IPS-20b (cell line): Measurements from ENCODE around the gene NHS.
"Not testable (repeated sequence)": the region's sequence is repeated elsewhere in the genome, so short reads cannot be mapped to it uniquely, and the experiment has no call there.

Source experiments
- H3K27ac ChIP-seq: one replicate; pipeline ENCODE4 v1.5.1; 2013; ENCODE audit warnings: low read length
- H3K27me3 ChIP-seq: 2 replicates; pipeline ENCODE4 v1.6.1; 2013; ENCODE audit warnings: mild to moderate bottlenecking, low read length, inconsistent platforms; ENCODE audit not compliant: insufficient read depth
- H3K36me3 ChIP-seq: 2 replicates; pipeline ENCODE4 v1.6.1; 2013; ENCODE audit warnings: low read depth, mild to moderate bottlenecking, inconsistent platforms, low read length, moderate library complexity; ENCODE audit not compliant: insufficient read depth
- H3K4me1 ChIP-seq: 2 replicates; pipeline ENCODE4 v1.6.1; 2013; ENCODE audit warnings: mild to moderate bottlenecking, control low read depth, inconsistent platforms, low read length, moderate library complexity; ENCODE audit not compliant: insufficient read depth
- H3K4me3 ChIP-seq: 2 replicates; pipeline ENCODE4 v1.5.1; 2013; ENCODE audit warnings: mild to moderate bottlenecking, low read length, inconsistent platforms
- H3K9ac ChIP-seq: 2 replicates; pipeline ENCODE4 v1.6.1; 2013; ENCODE audit warnings: low read depth, mild to moderate bottlenecking, inconsistent platforms, low read length, moderate library complexity
- H3K9me3 ChIP-seq: 2 replicates; pipeline ENCODE4 v1.6.1; 2013; ENCODE audit warnings: mild to moderate bottlenecking, low read depth, low read length, inconsistent platforms; ENCODE audit not compliant: insufficient read depth

NHS gene

GRCh38 chrX:17431171-17431570 is 56.2 kb downstream of the NHS start:
- H3K27me3 ChIP-seq, result no peaks in the 10 kb centered on the region
- H3K4me1 ChIP-seq, result no peaks in the 10 kb centered on the region; the same call in 1 of the 2 replicates
- no peak overlapping the region for H3K4me3 ChIP-seq

GRCh38 chrX:17432158-17432557 is 57.2 kb downstream of the NHS start:
- no peak overlapping the region for H3K27ac ChIP-seq
- no peaks in the 10 kb centered on the region for H3K27me3 ChIP-seq

More at GRCh38 chrX:17431171-17431570, 56.2 kb downstream of the NHS start:
- Histone ChIP-seq H3K9ac (no peak overlapping the region), H3K27ac (no peak overlapping the region), H3K9me3 (no peaks in the 10 kb centered on the region), H3K36me3 (no peaks in the 10 kb centered on the region)

GRCh38 chrX:17433965-17434364 is 59.0 kb downstream of the NHS start:
- H3K36me3 ChIP-seq, result no peaks in the 10 kb centered on the region
- no peaks in the 10 kb centered on the region; the same call in 1 of the 2 replicates for H3K4me1 ChIP-seq
- H3K27me3 ChIP-seq, result no peaks in the 10 kb centered on the region
- H3K27ac ChIP-seq, result no peak overlapping the region
- H3K4me3 ChIP-seq, result no peak overlapping the region
- H3K9ac ChIP-seq, result no peak overlapping the region
- no peaks in the 10 kb centered on the region for H3K9me3 ChIP-seq

More at GRCh38 chrX:17432158-17432557, 57.2 kb downstream of the NHS start:
- no peaks in the 10 kb centered on the region for H3K9me3 ChIP-seq
- H3K36me3 ChIP-seq, result no peaks in the 10 kb centered on the region
- H3K4me1 ChIP-seq, result no peaks in the 10 kb centered on the region; the same call in 1 of the 2 replicates
- H3K9ac ChIP-seq, result no peak overlapping the region
- no peak overlapping the region for H3K4me3 ChIP-seq

- no peak overlapping the region for H3K27ac ChIP-seq
- H3K9me3 ChIP-seq, result no peaks in the 10 kb centered on the region
- H3K36me3 ChIP-seq, result no peaks in the 10 kb centered on the region
- no peak overlapping the region for H3K4me3 ChIP-seq
- H3K27me3 ChIP-seq, result no peaks in the 10 kb centered on the region
- no peaks in the 10 kb centered on the region; the same call in 1 of the 2 replicates for H3K4me1 ChIP-seq
- no peak overlapping the region for H3K9ac ChIP-seq
Measured at GRCh38 chrX:17435476-17435875, 60.5 kb downstream of the NHS start.

- no peaks in the 10 kb centered on the region for H3K9me3 ChIP-seq
- no peak overlapping the region for H3K4me3 ChIP-seq
- H3K9ac ChIP-seq, result no peak overlapping the region
- no peak overlapping the region for H3K27ac ChIP-seq
- H3K27me3 ChIP-seq, result no peaks in the 10 kb centered on the region
- no peaks in the 10 kb centered on the region; the same call in 1 of the 2 replicates for H3K4me1 ChIP-seq
- H3K36me3 ChIP-seq, result no peaks in the 10 kb centered on the region
Measured at GRCh38 chrX:17438221-17438620, 63.2 kb downstream of the NHS start.

GRCh38 chrX:17440258-17440657 is 65.3 kb downstream of the NHS start:
- Histone ChIP-seq H3K36me3 (no peaks in the 10 kb centered on the region), H3K4me3 (no peak overlapping the region), H3K4me1 (no peaks in the 10 kb centered on the region; the same call in 1 of the 2 replicates), H3K27ac (no peak overlapping the region), H3K9ac (no peak overlapping the region), H3K9me3 (no peaks in the 10 kb centered on the region), H3K27me3 (no peaks in the 10 kb centered on the region)

- no peak overlapping the region for H3K27ac ChIP-seq
- no peak overlapping the region for H3K4me3 ChIP-seq
- H3K9me3 ChIP-seq, result no peaks in the 10 kb centered on the region
- H3K36me3 ChIP-seq, result no peaks in the 10 kb centered on the region
- no peaks in the 10 kb centered on the region; the same call in 1 of the 2 replicates for H3K4me1 ChIP-seq
- H3K9ac ChIP-seq, result no peak overlapping the region
- no peaks in the 10 kb centered on the region for H3K27me3 ChIP-seq
Measured at GRCh38 chrX:17440836-17441235, 65.8 kb downstream of the NHS start.

- H3K9ac ChIP-seq, result no peak overlapping the region
- H3K27me3 ChIP-seq, result no peaks in the 10 kb centered on the region
- no peaks in the 10 kb centered on the region for H3K36me3 ChIP-seq
- H3K4me3 ChIP-seq, result no peak overlapping the region
- H3K4me1 ChIP-seq, result no peaks in the 10 kb centered on the region; the same call in 1 of the 2 replicates
- no peaks in the 10 kb centered on the region for H3K9me3 ChIP-seq
- H3K27ac ChIP-seq, result no peak overlapping the region
Measured at GRCh38 chrX:17441965-17442364, 67.0 kb downstream of the NHS start.

- Histone ChIP-seq H3K9me3 (no peaks in the 10 kb centered on the region), H3K4me3 (no peak overlapping the region), H3K27me3 (no peaks in the 10 kb centered on the region), H3K36me3 (no peaks in the 10 kb centered on the region), H3K9ac (no peak overlapping the region), H3K27ac (no peak overlapping the region), H3K4me1 (no peaks in the 10 kb centered on the region)
Measured at GRCh38 chrX:17442898-17443297, 67.9 kb downstream of the NHS start.

- Histone ChIP-seq H3K36me3 (no peaks in the 10 kb centered on the region), H3K27ac (no peak overlapping the region)
Measured at GRCh38 chrX:17443556-17443955, 68.6 kb downstream of the NHS start.

GRCh38 chrX:17446269-17446668 is 71.3 kb downstream of the NHS start:
- H3K4me1 ChIP-seq, H3K27ac ChIP-seq, H3K9ac ChIP-seq, H3K36me3 ChIP-seq, H3K27me3 ChIP-seq, H3K9me3 ChIP-seq, H3K4me3 ChIP-seq: not testable (repeated sequence)

More at GRCh38 chrX:17443556-17443955, 68.6 kb downstream of the NHS start:
- H3K9me3 ChIP-seq, result no peaks in the 10 kb centered on the region
- H3K4me3 ChIP-seq, result no peak overlapping the region
- H3K9ac ChIP-seq, result no peak overlapping the region
- no peaks in the 10 kb centered on the region for H3K27me3 ChIP-seq
- no peaks in the 10 kb centered on the region for H3K4me1 ChIP-seq

- H3K27ac ChIP-seq, result no peak overlapping the region
- H3K9ac ChIP-seq, result no peak overlapping the region
- H3K27me3 ChIP-seq, result no peaks in the 10 kb centered on the region
- H3K4me3 ChIP-seq, result no peak overlapping the region
- no peaks in the 10 kb centered on the region for H3K4me1 ChIP-seq
- no peaks in the 10 kb centered on the region for H3K36me3 ChIP-seq
- no peaks in the 10 kb centered on the region for H3K9me3 ChIP-seq
Measured at GRCh38 chrX:17448188-17448587, 73.2 kb downstream of the NHS start.
